Suprapubic skin (tissue), 3 donors: ENCODE data around the gene GBF1.

Experiments used
- CTCF ChIP-seq, 2 donors: fragments of 200-600 bp in 1 of 2; fragments of 450-650 bp in 1 of 2; sonication (generic) in 1 of 2; IDR thresholded peaks; one replicate each; pipeline ENCODE4 v1.5.1; 2016 to 2019; ENCODE audit warnings: antibody characterized with exemption in 2 of 2, mild to moderate bottlenecking in 1 of 2, moderate library complexity in 1 of 2
- EP300 ChIP-seq: sonication (generic); formaldehyde crosslinking; IDR thresholded peaks from one replicate; pipeline ENCODE4 v1.6.1; 2017; ENCODE audit warnings: antibody characterized with exemption

- TF ChIP-seq CTCF (IDR thresholded peaks at IDR 0.05) = no peak
- TF ChIP-seq EP300 = no peak
Observed at GRCh38 chr10:102254426-102254825, 9.1 kb downstream of the GBF1 start.
